C4-2B (cell line): Measurements from ENCODE around the gene ECHDC1.

Experiments
- H3K27ac ChIP-seq: fragments of 450-650 bp; 2 replicates; pipeline ENCODE4 v1.5.1; 2017
- CTCF ChIP-seq: fragments of 450-650 bp; conservative IDR thresholded peaks from 2 replicates; pipeline ENCODE4 v1.5.1; 2017; ENCODE audit warnings: mild to moderate bottlenecking
- ZFX ChIP-seq: fragments of 450-650 bp; IDR thresholded peaks from 2 replicates; pipeline ENCODE4 v1.6.1; 2017

The ECHDC1 gene

GRCh38 chr6:127382413-127382812, 39.0 kb upstream of the ECHDC1 start:
- TF ChIP-seq ZFX, result no peak
- no peak for TF ChIP-seq CTCF
- H3K27ac ChIP-seq, result no peak overlapping the region

- no peak overlapping the region for H3K27ac ChIP-seq
- TF ChIP-seq CTCF, result no peak
- TF ChIP-seq ZFX, result no peak
Measured at GRCh38 chr6:127381384-127381783, 38.0 kb upstream of the ECHDC1 start.

GRCh38 chr6:127376685-127377084, 33.3 kb upstream of the ECHDC1 start:
- TF ChIP-seq CTCF (no peak), ZFX (no peak)

GRCh38 chr6:127367023-127367375, 23.6 kb upstream of the ECHDC1 start:
- TF ChIP-seq ZFX (no peak), CTCF (no peak)
- H3K27ac ChIP-seq, result no peak overlapping the region

More at GRCh38 chr6:127376685-127377084, 33.3 kb upstream of the ECHDC1 start:
- no peak overlapping the region for H3K27ac ChIP-seq

GRCh38 chr6:127366282-127367022, 23.0 kb upstream of the ECHDC1 start:
- H3K27ac ChIP-seq, result no peak overlapping the region
- no peak for TF ChIP-seq CTCF
- no peak for TF ChIP-seq ZFX

GRCh38 chr6:127365874-127366273, 22.5 kb upstream of the ECHDC1 start:
- TF ChIP-seq CTCF, result no peak
- TF ChIP-seq ZFX, result no peak
- H3K27ac ChIP-seq, result no peak overlapping the region

- H3K27ac ChIP-seq, result no peak overlapping the region
- TF ChIP-seq CTCF (no peak), ZFX (no peak)
Measured at GRCh38 chr6:127352524-127352923, 9.1 kb upstream of the ECHDC1 start.
